DND-41 (cell line): ENCODE measurements around the gene TBC1D19.

ENCODE experiments used
- EZH2 ChIP-seq: IDR thresholded peaks from 3 replicates; pipeline ENCODE4 v1.6.1; 2012; ENCODE audit warnings: borderline replicate concordance, low read depth, mild to moderate bottlenecking, moderate library complexity, low read length, inconsistent platforms; ENCODE audit not compliant: severe bottlenecking
- TF ChIP-seq, protein P1 (sequence below): IDR thresholded peaks from 2 replicates; pipeline ENCODE4 v1.5.1; 2012; ENCODE audit warnings: borderline replicate concordance, low read length, moderate library complexity, mild to moderate bottlenecking; ENCODE audit not compliant: poor library complexity, severe bottlenecking; ENCODE audit errors: extremely low read depth

DNA sequence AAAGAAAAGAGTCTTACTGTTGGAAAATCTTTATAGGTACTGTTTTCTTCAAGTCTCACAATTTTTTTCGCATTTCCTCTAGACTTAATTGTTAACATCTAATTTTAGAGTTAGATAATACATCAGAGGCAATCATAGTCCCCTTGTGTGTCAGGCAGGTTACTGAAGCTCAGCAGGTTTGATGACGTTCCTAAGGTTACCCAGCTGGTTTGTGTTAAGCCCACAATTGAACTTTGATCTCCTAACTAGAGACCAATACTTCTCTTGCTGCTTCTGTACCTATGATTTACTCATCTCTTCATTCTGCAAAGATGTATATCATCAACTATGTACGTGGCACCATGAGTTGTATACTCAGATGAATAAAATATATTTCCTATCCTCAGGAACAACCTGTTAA, 145.1 kb downstream of the TBC1D19 start:
- TF ChIP-seq, protein P1, sequence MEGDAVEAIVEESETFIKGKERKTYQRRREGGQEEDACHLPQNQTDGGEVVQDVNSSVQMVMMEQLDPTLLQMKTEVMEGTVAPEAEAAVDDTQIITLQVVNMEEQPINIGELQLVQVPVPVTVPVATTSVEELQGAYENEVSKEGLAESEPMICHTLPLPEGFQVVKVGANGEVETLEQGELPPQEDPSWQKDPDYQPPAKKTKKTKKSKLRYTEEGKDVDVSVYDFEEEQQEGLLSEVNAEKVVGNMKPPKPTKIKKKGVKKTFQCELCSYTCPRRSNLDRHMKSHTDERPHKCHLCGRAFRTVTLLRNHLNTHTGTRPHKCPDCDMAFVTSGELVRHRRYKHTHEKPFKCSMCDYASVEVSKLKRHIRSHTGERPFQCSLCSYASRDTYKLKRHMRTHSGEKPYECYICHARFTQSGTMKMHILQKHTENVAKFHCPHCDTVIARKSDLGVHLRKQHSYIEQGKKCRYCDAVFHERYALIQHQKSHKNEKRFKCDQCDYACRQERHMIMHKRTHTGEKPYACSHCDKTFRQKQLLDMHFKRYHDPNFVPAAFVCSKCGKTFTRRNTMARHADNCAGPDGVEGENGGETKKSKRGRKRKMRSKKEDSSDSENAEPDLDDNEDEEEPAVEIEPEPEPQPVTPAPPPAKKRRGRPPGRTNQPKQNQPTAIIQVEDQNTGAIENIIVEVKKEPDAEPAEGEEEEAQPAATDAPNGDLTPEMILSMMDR, result no peak
- no peak for TF ChIP-seq EZH2
